H1 (cell line): Measurements from ENCODE around the gene BRAT1. TPM values are rescaled to one million over a fixed set of nuclear protein-coding genes. Genes with fewer than 3 reads are reported as not detected.

Experiments
- CTCF ChIA-PET: fragments of 300-600 bp; sonication (Branson Sonifier 250); formaldehyde crosslinking; loops from one replicate; lab custom pipeline; 2021; ENCODE audit not compliant: partially characterized antibody; lab: Charles Lee
- POLR2A ChIA-PET: fragments of 300-600 bp; sonication (Branson Sonifier 250); formaldehyde crosslinking; loops from one replicate; lab custom pipeline; 2021; ENCODE audit warnings: inconsistent platforms; ENCODE audit not compliant: partially characterized antibody; lab: Charles Lee
- DNase-seq, 2 experiments: peaks; one replicate each; pipeline versions ENCODE4 v3.0.0 to v3.0.0-alpha.2; 2010 to 2022; ENCODE audit warnings: low spot score in 2 of 2, low read depth in 1 of 2, mixed read lengths in 1 of 2
- FAIRE-seq: peaks from 2 replicates; lab custom pipeline; 2011; peaks lifted over from hg19 to GRCh38; lab: Jason Lieb, UNC
- H2AFZ ChIP-seq: 2 replicates; pipeline ENCODE4 v1.8.1; 2012; ENCODE audit warnings: low read length, inconsistent platforms
- H2AK5ac ChIP-seq: 2 replicates; pipeline ENCODE4 v1.6.1; 2013; ENCODE audit warnings: low read depth, low read length
- H2BK120ac ChIP-seq: replicated peaks from 2 replicates; pipeline ENCODE3; 2013; ENCODE audit warnings: low read depth, low read length, inconsistent platforms
- H2BK12ac ChIP-seq: 2 replicates; pipeline ENCODE4 v1.6.1; 2013; ENCODE audit warnings: low read depth, low read length
- H2BK15ac ChIP-seq: 2 replicates; pipeline ENCODE4 v1.6.1; 2013; ENCODE audit warnings: low read length
- H2BK20ac ChIP-seq: 2 replicates; pipeline ENCODE4 v1.6.1; 2013; ENCODE audit warnings: low read length
- H2BK5ac ChIP-seq: 2 replicates; pipeline ENCODE4 v1.6.1; 2013; ENCODE audit warnings: low read depth, low read length
- H3K14ac ChIP-seq: 2 replicates; pipeline ENCODE4 v1.6.1; 2013; ENCODE audit warnings: inconsistent platforms; ENCODE audit not compliant: insufficient read length
- H3K18ac ChIP-seq: 2 replicates; pipeline ENCODE4 v1.6.1; 2013; ENCODE audit warnings: low read length; ENCODE audit errors: extremely low read depth
- H3K23ac ChIP-seq: 2 replicates; pipeline ENCODE4 v1.6.1; 2013; ENCODE audit warnings: inconsistent platforms; ENCODE audit not compliant: insufficient read length
- H3K23me2 ChIP-seq: 2 replicates; pipeline ENCODE4 v1.6.1; 2013; ENCODE audit warnings: low read depth, low read length
- H3K27ac ChIP-seq: 2 replicates; pipeline ENCODE4 v1.6.1; 2011; ENCODE audit warnings: low read depth, low read length, inconsistent platforms
- H3K27me3 ChIP-seq, 4 experiments: replicated peaks in 1 of 4; 1 replicate in 1 of 4; 2 replicates in 3 of 4; pipeline versions ENCODE4 v1.6.1 to v1.8.1; 2011 to 2013; ENCODE audit warnings: low read length in 3 of 4, mild to moderate bottlenecking in 3 of 4, inconsistent platforms in 2 of 4, mixed read lengths in 2 of 4, moderate library complexity in 1 of 4; ENCODE audit not compliant: control insufficient read depth in 3 of 4, insufficient read depth in 3 of 4; ENCODE audit errors: extremely low read depth in 1 of 4
- H3K36me3 ChIP-seq, 4 experiments: 2 replicates each; pipeline versions ENCODE4 v1.6.1 to v1.8.1; 2011 to 2013; ENCODE audit warnings: mild to moderate bottlenecking in 4 of 4, low read length in 3 of 4, moderate library complexity in 2 of 4, control low read depth in 1 of 4, inconsistent platforms in 1 of 4; ENCODE audit not compliant: insufficient read depth in 4 of 4, control insufficient read depth in 2 of 4
- H3K4ac ChIP-seq: replicated peaks from 2 replicates; pipeline ENCODE3; 2013; ENCODE audit warnings: low read length, low read depth, mixed read lengths, inconsistent platforms; ENCODE audit not compliant: insufficient read length
- H3K4me1 ChIP-seq, 4 experiments: replicated peaks in 1 of 4; 1 replicate in 1 of 4; 2 replicates in 3 of 4; pipeline versions ENCODE4 v1.6.1 to v1.8.1; 2011 to 2013; ENCODE audit warnings: low read length in 3 of 4, inconsistent platforms in 2 of 4, mixed read lengths in 1 of 4; ENCODE audit not compliant: insufficient read depth in 4 of 4, control insufficient read depth in 3 of 4
- H3K4me2 ChIP-seq, 2 experiments: 2 replicates each; pipeline versions ENCODE4 v1.6.1 to v1.8.1; 2011 to 2013; ENCODE audit warnings: low read depth in 2 of 2, low read length in 2 of 2, control low read depth in 1 of 2, inconsistent platforms in 1 of 2, mild to moderate bottlenecking in 1 of 2; ENCODE audit not compliant: insufficient read depth in 1 of 2
- H3K4me3 ChIP-seq, 4 experiments: fragments of 200-600, 300-600 bp in 1 of 4; sonication (generic), shearing (Covaris generic), sonication (Bioruptor Twin) in 1 of 4; 2 replicates each; pipeline versions ENCODE4 v1.5.1 to v1.8.1; 2011 to 2016; ENCODE audit warnings: low read length in 4 of 4, low read depth in 3 of 4, control low read depth in 2 of 4, inconsistent platforms in 2 of 4, mild to moderate bottlenecking in 2 of 4, mixed read lengths in 1 of 4, moderate library complexity in 1 of 4; ENCODE audit not compliant: insufficient read depth in 2 of 4; ENCODE audit errors: extremely low read depth in 1 of 4
- H3K56ac ChIP-seq: replicated peaks from 2 replicates; pipeline ENCODE3; 2013; ENCODE audit warnings: low read depth, mild to moderate bottlenecking, mixed read lengths, low read length, inconsistent platforms; ENCODE audit not compliant: insufficient read length
- H3K79me1 ChIP-seq: 2 replicates; pipeline ENCODE4 v1.6.1; 2013; ENCODE audit warnings: low read depth, low read length, control low read depth
- H3K79me2 ChIP-seq, 2 experiments: 2 replicates each; pipeline versions ENCODE4 v1.6.1 to v1.8.1; 2012 to 2013; ENCODE audit warnings: low read length in 2 of 2, mild to moderate bottlenecking in 2 of 2, inconsistent platforms in 1 of 2; ENCODE audit not compliant: insufficient read depth in 2 of 2, control insufficient read depth in 1 of 2
- H3K9ac ChIP-seq, 4 experiments: replicated peaks in 1 of 4; 1 replicate in 1 of 4; 2 replicates in 3 of 4; pipeline versions ENCODE4 v1.6.1 to v1.8.1; 2011 to 2013; ENCODE audit warnings: low read depth in 3 of 4, low read length in 3 of 4, control low read depth in 2 of 4, mild to moderate bottlenecking in 2 of 4, moderate library complexity in 2 of 4, inconsistent platforms in 1 of 4; ENCODE audit errors: extremely low read depth in 1 of 4
- H3K9me3 ChIP-seq, 2 experiments: 2 replicates each; pipeline versions ENCODE4 v1.6.1 to v1.8.1; 2012 to 2013; ENCODE audit warnings: mild to moderate bottlenecking in 2 of 2, moderate library complexity in 2 of 2, control low read depth in 1 of 2, inconsistent platforms in 1 of 2, low read depth in 1 of 2, low read length in 1 of 2, mixed read lengths in 1 of 2; ENCODE audit not compliant: insufficient read depth in 2 of 2
- H4K20me1 ChIP-seq, 2 experiments: replicated peaks in 1 of 2; 2 replicates each; pipeline versions ENCODE3 to v1.8.1; 2011 to 2013; ENCODE audit warnings: inconsistent platforms in 2 of 2, low read length in 2 of 2, mild to moderate bottlenecking in 1 of 2; ENCODE audit not compliant: insufficient read depth in 2 of 2, control insufficient read depth in 1 of 2
- H4K5ac ChIP-seq: 2 replicates; pipeline ENCODE4 v1.6.1; 2013; ENCODE audit warnings: low read length, low read depth, mixed read lengths, inconsistent platforms; ENCODE audit not compliant: insufficient read length
- H4K8ac ChIP-seq: 2 replicates; pipeline ENCODE4 v1.8.0; 2013; ENCODE audit warnings: mild to moderate bottlenecking, moderate library complexity, low read length, inconsistent platforms; ENCODE audit not compliant: insufficient read depth; ENCODE audit errors: extremely low read depth
- H4K91ac ChIP-seq: replicated peaks from 2 replicates; pipeline ENCODE3; 2013; ENCODE audit warnings: low read length, mixed read lengths, inconsistent platforms; ENCODE audit not compliant: insufficient read length
- BCL11A ChIP-seq, 2 experiments: IDR thresholded peaks; one replicate each; pipeline ENCODE4 v1.6.1; 2011; ENCODE audit warnings: low read depth in 2 of 2, low read length in 2 of 2, mild to moderate bottlenecking in 2 of 2
- BRCA1 ChIP-seq: IDR thresholded peaks from 2 replicates; pipeline ENCODE4 v1.6.1; 2012; ENCODE audit warnings: low read depth, low read length, improper control_type of control experiment
- CEBPB ChIP-seq: IDR thresholded peaks from 2 replicates; pipeline ENCODE4 v1.6.1; 2012; ENCODE audit warnings: low read depth, low read length
- KDM5A ChIP-seq: fragments of 200-600 bp; IDR thresholded peaks from 2 replicates; pipeline ENCODE4 v1.7.1; 2012; ENCODE audit warnings: mild to moderate bottlenecking, low read length, inconsistent platforms, mixed read lengths
- NRF1 ChIP-seq: IDR thresholded peaks from 2 replicates; pipeline ENCODE4 v1.6.1; 2011; ENCODE audit warnings: mild to moderate bottlenecking, low read depth, low read length, improper control_type of control experiment
- POLR2A ChIP-seq, 2 experiments: IDR thresholded peaks; 1 replicate in 1 of 2; 2 replicates in 1 of 2; pipeline ENCODE4 v1.6.1; 2011; ENCODE audit warnings: low read depth in 2 of 2, low read length in 2 of 2, mild to moderate bottlenecking in 2 of 2; ENCODE audit errors: control extremely low read depth in 1 of 2
- SIRT6 ChIP-seq: IDR thresholded peaks from one replicate; pipeline ENCODE4 v1.7.1; 2012; ENCODE audit warnings: low read length, inconsistent platforms
- SP1 ChIP-seq: IDR thresholded peaks from 2 replicates; pipeline ENCODE4 v1.6.1; 2011; ENCODE audit warnings: low read depth, low read length
- SP2 ChIP-seq: IDR thresholded peaks from 2 replicates; pipeline ENCODE4 v1.6.1; 2012; ENCODE audit warnings: mild to moderate bottlenecking, low read length, inconsistent platforms
- SP4 ChIP-seq: IDR thresholded peaks from 2 replicates; pipeline ENCODE4 v1.6.1; 2012; ENCODE audit warnings: low read length, inconsistent platforms
- TAF1 ChIP-seq: IDR thresholded peaks from 2 replicates; pipeline ENCODE4 v1.6.1; 2011; ENCODE audit warnings: mild to moderate bottlenecking, low read depth, low read length
- WGBS, 2 experiments: shearing (Covaris generic) in 1 of 2; methylation state at CpG; one replicate each; pipeline versions ENCODE4 v1.1.6 to v1.1.7; 2013 to 2015; ENCODE audit warnings: low lambda C conversion rate in 2 of 2, mixed read lengths in 2 of 2, inconsistent platforms in 1 of 2, low coverage in 1 of 2, missing lambda C conversion rate in 1 of 2; ENCODE audit not compliant: insufficient replicate concordance in 2 of 2, insufficient coverage in 1 of 2, insufficient read length in 1 of 2; ENCODE audit errors: extremely low coverage in 1 of 2, missing lambda C conversion rate in 1 of 2; 5-methylcytosine and 5-hydroxymethylcytosine counted together
- polyA plus RNA-seq, 7 experiments: library from polyadenylated mRNA; depleted of rRNA in 3 of 7; stranded (reverse) in 5 of 7; unstranded in 2 of 7; fragments of >200 nt in 5 of 7; fragments of 200-250 nt in 2 of 7; gene quantifications; 1 replicate in 5 of 7; 2 replicates in 1 of 7; 4 replicates in 1 of 7; pipeline versions ENCODE4 v1.2.1 to v1.2.3, GENCODE V29; 2011 to 2013; ENCODE audit warnings: missing spikeins in 2 of 7, mixed read lengths in 2 of 7
- total RNA-seq: library from RNA; stranded (reverse); fragmentation: NEBNext Ultra II Directional; extraction: Animal tissue kit (Norgen Biotek cat#: 25700); gene quantifications from 2 replicates; pipeline ENCODE4 v1.2.1, GENCODE V29; 2021

BRAT1 gene
- total and polyA plus RNA-seq, 2 of the 8 experiments (the other 6 are each of a cell fraction or from before 2014, with no cell fraction given), result 36.8 to 42.3 TPM

DNA sequence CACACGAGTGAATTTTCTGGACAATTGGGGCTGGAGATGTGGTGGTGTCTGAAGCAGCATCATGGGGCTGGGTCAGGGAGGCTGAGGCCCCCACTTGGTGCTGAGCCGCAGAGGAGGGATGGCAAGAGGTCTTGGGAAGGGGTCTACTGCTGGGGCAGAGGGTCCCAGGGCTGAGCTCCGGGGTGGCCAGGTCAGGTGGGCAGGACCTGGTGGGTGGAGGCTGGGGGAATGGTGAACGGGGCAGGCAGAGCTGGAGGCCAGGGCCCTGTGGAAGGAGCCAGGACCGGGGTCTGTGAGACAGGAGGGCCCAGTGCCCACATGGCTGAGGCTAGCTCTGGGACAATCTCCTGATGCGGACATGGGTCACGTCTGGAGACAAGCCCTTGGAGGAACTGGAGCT, 56.1 kb downstream of the BRAT1 start:
- Histone ChIP-seq H2AK5ac (peak overlapping the region; percentile 75; the same call in 1 of the 2 replicates), H2AFZ (no peak overlapping the region), H4K5ac (peak overlapping the region; percentile 82), H3K4me1 (peaks cover 0 to 50% (median 37%) of the 10 kb centered on the region in 4 experiments; a peak in 6 of 7 replicates), H3K56ac (no peak overlapping the region), H2BK12ac (peak overlapping the region; percentile 99; the same call in 1 of the 2 replicates), H3K23ac (no peak overlapping the region), H2BK20ac (peak overlapping the region; percentile 98), H2BK5ac (peak overlapping the region; percentile 89), H2BK15ac (peak overlapping the region; percentile 81; the same call in 1 of the 2 replicates), H4K20me1 (no peaks in the 10 kb centered on the region), H3K4me3 (no peak overlapping the region), H3K9me3 (no peaks in the 10 kb centered on the region), H3K18ac (peak overlapping the region; percentile 99), H4K91ac (peak overlapping the region; percentile 98), H4K8ac (no peak overlapping the region; the same call in 1 of the 2 replicates), H2BK120ac (peak overlapping the region; percentile 97), H3K79me1 (no peaks in the 10 kb centered on the region; the same call in 1 of the 2 replicates), H3K23me2 (no peaks in the 10 kb centered on the region), H3K4me2 (0 out of 4 replicates have a peak overlapping the region, but pooled peaks have one; percentile 16 to 19), H3K9ac (peak overlapping the region in 1 of 4 experiments; percentile 4; a peak in 1 of 7 replicates), H3K14ac (no peak overlapping the region), H3K4ac (peak overlapping the region; percentile 44), H3K27ac (peak overlapping the region; percentile 82), H3K27me3 (no peaks in the 10 kb centered on the region), H3K79me2 (no peaks in the 10 kb centered on the region), H3K36me3 (no peaks in the 10 kb centered on the region)
- no peak for TF ChIP-seq BCL11A (IDR thresholded peaks at IDR 0.05; ENCODE audit: low read depth in 2 of 2, low read length in 2 of 2)
- TF ChIP-seq SP1, result no peak
- no peak for TF ChIP-seq KDM5A
- no peak for TF ChIP-seq BRCA1
- no peak for TF ChIP-seq POLR2A (IDR thresholded peaks at IDR 0.05; ENCODE audit: control extremely low read depth in 1 of 2, low read depth in 2 of 2, low read length in 2 of 2)
- no peak for TF ChIP-seq SP4
- no peak for TF ChIP-seq SIRT6
- TF ChIP-seq TAF1, result no peak
- TF ChIP-seq SP2, result no peak
- TF ChIP-seq CEBPB, result no peak
- TF ChIP-seq NRF1, result no peak
- ChIA-PET CTCF (interaction anchor here (0.7 to 8.5 kb wide), 12 partner anchors 8 to 587 kb away, joined by 3 to 67 read pairs (median 3); no protein-coding TSS in a partner anchor), POLR2A (interaction anchor here (0.7 to 3.9 kb wide), 6 partner anchors 10 to 87 kb away, joined by 3 to 19 read pairs (median 4); no protein-coding TSS in a partner anchor)
- no peak for DNase-seq
- WGBS, 2 experiments, result 84% methylated on average over 6 of the region's 7 CpGs; no CpG with 5 or more reads in 1 of the 2 experiments
- no peak for FAIRE-seq
